Measurements from ENCODE around the gene CREBRF. TPM values are rescaled to one million over a fixed set of nuclear protein-coding genes. Genes with fewer than 3 reads are reported as not detected.

Gene CREBRF
- total and polyA plus RNA-seq, 2 experiments from 2014 or later: 14.7 to 21.0 TPM

GRCh38 chr5:173159256-173159655, 103.1 kb downstream of the CREBRF start:
- Histone ChIP-seq H4K20me1 (ENCODE audit: insufficient read depth, poor library complexity, severe bottlenecking) (no peaks in the 10 kb centered on the region), H3K9me3 (ENCODE audit: low read depth) (no peaks in the 10 kb centered on the region), H3K27ac (no peak overlapping the region), H3K79me2 (no peaks in the 10 kb centered on the region), H3K4me2 (no peak overlapping the region), H3K4me3 (no peak overlapping the region), H2AFZ (no peak overlapping the region), H3K36me3 (replicated peaks; ENCODE audit: insufficient read depth, low read depth) (no peaks in the 10 kb centered on the region), H3K4me1 (ENCODE audit: insufficient read depth) (no peaks in the 10 kb centered on the region), H3K27me3 (no peaks in the 10 kb centered on the region), H3K9me2 (replicated peaks; ENCODE audit: insufficient read depth) (no peaks in the 10 kb centered on the region)
- TF ChIP-seq CTCF (IDR thresholded peaks at IDR 0.05; ENCODE audit: poor library complexity): no peak
- 88% methylated on average over 3 of the region's 3 CpGs for WGBS (ENCODE audit: low lambda C conversion rate, missing lambda C conversion rate)
- DNase-seq (ENCODE audit: low spot score): no peak

GRCh38 chr5:173161148-173161547, 105.0 kb downstream of the CREBRF start:
- Histone ChIP-seq H4K20me1 (ENCODE audit: insufficient read depth, poor library complexity, severe bottlenecking) (no peaks in the 10 kb centered on the region), H3K79me2 (no peaks in the 10 kb centered on the region), H3K27ac (no peak overlapping the region), H3K36me3 (replicated peaks; ENCODE audit: insufficient read depth, low read depth) (no peaks in the 10 kb centered on the region), H3K27me3 (no peaks in the 10 kb centered on the region), H3K4me3 (no peak overlapping the region), H3K4me1 (ENCODE audit: insufficient read depth) (no peaks in the 10 kb centered on the region), H2AFZ (no peak overlapping the region), H3K9me2 (replicated peaks; ENCODE audit: insufficient read depth) (no peaks in the 10 kb centered on the region), H3K9me3 (ENCODE audit: low read depth) (no peaks in the 10 kb centered on the region), H3K4me2 (no peak overlapping the region)
- TF ChIP-seq EZH2 (IDR thresholded peaks at IDR 0.05; ENCODE audit: borderline replicate concordance) (no peak), CTCF (IDR thresholded peaks at IDR 0.05; ENCODE audit: poor library complexity) (no peak), EZH2phosphoT487 (IDR thresholded peaks at IDR 0.05; ENCODE audit: low read depth, severe bottlenecking, unreplicated experiment) (no peak)
- DNase-seq (ENCODE audit: low spot score): no peak
- 93% methylated on average over 5 of the region's 5 CpGs for WGBS (ENCODE audit: low lambda C conversion rate, missing lambda C conversion rate)

DNA sequence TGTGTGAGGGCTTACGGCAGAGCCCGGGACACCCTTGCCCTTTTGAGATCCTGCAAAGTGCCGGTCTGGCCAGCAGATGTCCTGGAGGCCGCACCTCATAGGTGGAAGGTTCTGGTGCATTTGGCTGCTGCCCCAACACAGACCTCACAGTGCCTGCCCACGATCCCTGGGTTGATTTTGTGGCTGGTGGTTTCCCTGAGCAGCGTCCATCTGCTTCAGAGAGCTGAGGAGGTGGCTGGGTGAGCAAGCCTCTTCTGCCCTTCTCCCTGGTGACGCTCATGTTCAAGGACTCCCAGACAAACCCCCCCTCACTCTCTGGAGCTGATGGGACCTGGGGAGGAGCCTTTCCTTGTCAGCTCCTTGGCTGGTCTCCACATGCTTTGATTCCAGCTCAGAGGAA, 107.1 kb downstream of the CREBRF start:
- Histone ChIP-seq H3K4me3 (no peak overlapping the region), H3K4me2 (no peak overlapping the region), H3K9me3 (ENCODE audit: low read depth) (no peaks in the 10 kb centered on the region), H2AFZ (no peak overlapping the region), H3K4me1 (ENCODE audit: insufficient read depth) (no peaks in the 10 kb centered on the region), H3K36me3 (replicated peaks; ENCODE audit: insufficient read depth, low read depth) (no peaks in the 10 kb centered on the region), H3K79me2 (no peaks in the 10 kb centered on the region), H4K20me1 (ENCODE audit: insufficient read depth, poor library complexity, severe bottlenecking) (no peaks in the 10 kb centered on the region), H3K9me2 (replicated peaks; ENCODE audit: insufficient read depth) (no peaks in the 10 kb centered on the region), H3K27ac (no peak overlapping the region), H3K27me3 (no peaks in the 10 kb centered on the region)
- TF ChIP-seq EZH2 (IDR thresholded peaks at IDR 0.05; ENCODE audit: borderline replicate concordance) (no peak), CTCF (IDR thresholded peaks at IDR 0.05; ENCODE audit: poor library complexity) (no peak), EZH2phosphoT487 (IDR thresholded peaks at IDR 0.05; ENCODE audit: low read depth, severe bottlenecking, unreplicated experiment) (no peak)
- DNase-seq (ENCODE audit: low spot score): no peak
- 82% methylated on average over 7 of the region's 7 CpGs for WGBS (ENCODE audit: low lambda C conversion rate, missing lambda C conversion rate)
